Right lung (tissue), 10 donors: Measurements from ENCODE around the gene BRI3BP. TPM values are rescaled to one million over a fixed set of nuclear protein-coding genes. Genes with fewer than 3 reads are reported as not detected.
A peak's percentile ranks its signal among the peaks of the same experiment; 100 is the strongest.

Source experiments
- DNase-seq, 2 donors: peaks; one replicate each; pipeline ENCODE4 v3.0.0-alpha.2; 2013
- long read RNA-seq, 8 donors: transcript quantifications; one replicate each; lab custom pipeline, GENCODE V29; 2026
- polyA plus RNA-seq, 5 donors: library from polyadenylated mRNA; unstranded; fragments of 120-200 nt; gene quantifications; one replicate each; pipeline versions ENCODE4 v1.2.1 to v1.2.3, GENCODE V29; 2013; ENCODE audit warnings: inconsistent platforms in 1 of 5, low replicate concordance in 1 of 5; ENCODE audit not compliant: insufficient read length in 5 of 5, insufficient read depth in 1 of 5

Gene BRI3BP
- polyA plus RNA-seq, result 1 to 10 TPM; 5.2 to 7.0 (median 5.9) TPM
- long read RNA-seq, donor 1, full-length matches to known transcripts, result 4 of 9 reads
- long read RNA-seq, donor 1, partial matches to known transcripts, result 5 of 9 reads
- long read RNA-seq, donor 1, other reads (novel, unspliced or antisense), result 0 of 9 reads
- long read RNA-seq, donor 2, full-length matches to known transcripts, result 3 of 3 reads
- long read RNA-seq, donor 2, partial matches to known transcripts, result 0 of 3 reads
- long read RNA-seq, donor 2, other reads (novel, unspliced or antisense), result 0 of 3 reads
- long read RNA-seq, donor 3, full-length matches to known transcripts, result 1 of 1 reads
- long read RNA-seq, donor 3, partial matches to known transcripts, result 0 of 1 reads
- long read RNA-seq, donor 3, other reads (novel, unspliced or antisense), result 0 of 1 reads
- long read RNA-seq, donor 4, full-length matches to known transcripts, result 1 of 1 reads
- long read RNA-seq, donor 4, partial matches to known transcripts, result 0 of 1 reads
- long read RNA-seq, donor 4, other reads (novel, unspliced or antisense), result 0 of 1 reads
- long read RNA-seq, donor 5, result 0 reads
- long read RNA-seq, donor 6, full-length matches to known transcripts, result 3 of 10 reads
- long read RNA-seq, donor 6, partial matches to known transcripts, result 7 of 10 reads
- long read RNA-seq, donor 6, other reads (novel, unspliced or antisense), result 0 of 10 reads
- long read RNA-seq, donor 7, full-length matches to known transcripts, result 5 of 5 reads
- long read RNA-seq, donor 7, partial matches to known transcripts, result 0 of 5 reads
- long read RNA-seq, donor 7, other reads (novel, unspliced or antisense), result 0 of 5 reads
- long read RNA-seq, donor 8, result 0 reads

DNA sequence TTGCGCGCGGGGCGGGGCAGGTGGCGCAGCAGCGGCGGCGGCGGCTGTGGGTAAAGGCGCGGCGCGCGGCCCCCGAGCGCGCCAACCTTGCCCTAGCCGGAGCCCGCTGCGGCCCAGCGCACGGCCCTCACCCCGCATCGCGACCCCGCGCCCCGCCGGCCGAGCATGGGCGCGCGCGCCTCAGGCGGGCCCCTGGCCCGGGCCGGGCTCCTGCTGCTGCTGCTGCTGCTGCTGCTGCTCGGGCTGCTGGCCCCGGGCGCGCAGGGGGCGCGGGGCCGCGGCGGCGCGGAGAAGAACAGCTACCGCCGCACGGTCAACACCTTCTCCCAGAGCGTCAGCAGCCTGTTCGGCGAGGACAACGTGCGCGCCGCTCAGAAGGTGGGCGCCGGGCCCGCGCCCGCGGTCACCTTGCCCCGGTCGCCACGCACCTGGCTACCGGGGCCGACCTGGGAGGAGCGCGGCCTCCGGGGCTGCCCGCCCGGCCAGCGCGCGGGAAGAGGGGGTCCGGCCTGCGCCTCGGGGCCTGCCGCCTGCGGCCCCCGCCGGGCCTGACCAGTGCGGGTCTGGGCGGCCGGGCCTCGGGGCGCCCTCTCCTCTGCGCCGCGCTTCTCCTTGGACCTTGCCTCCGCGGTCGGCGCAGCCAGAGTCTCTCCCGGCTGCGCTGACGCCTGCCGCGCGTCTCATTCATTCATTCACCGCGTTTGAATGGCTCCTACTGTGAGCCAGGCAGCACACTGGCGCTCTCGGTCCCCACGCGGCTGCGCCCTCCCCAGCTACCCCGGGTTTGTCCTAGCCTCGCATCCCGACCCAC lies at the start of gene BRI3BP:
TSS of gene BRI3BP (plus strand) at position 20 of the 811 bp plus-strand sequence. CDS start at position 166, 146 bp downstream.
- peak in 1 of 2 donors; percentile 16 for DNase-seq

- no peak for DNase-seq
These were observed 47.0 kb upstream of the BRI3BP start for GRCh38 chr12:124946447-124946793.

GRCh38 chr12:124947013-124947412 lies 46.4 kb upstream of the BRI3BP start:
- no peak for DNase-seq

- DNase-seq, result no peak
These were observed 45.7 kb upstream of the BRI3BP start for GRCh38 chr12:124947561-124948398.

DNA sequence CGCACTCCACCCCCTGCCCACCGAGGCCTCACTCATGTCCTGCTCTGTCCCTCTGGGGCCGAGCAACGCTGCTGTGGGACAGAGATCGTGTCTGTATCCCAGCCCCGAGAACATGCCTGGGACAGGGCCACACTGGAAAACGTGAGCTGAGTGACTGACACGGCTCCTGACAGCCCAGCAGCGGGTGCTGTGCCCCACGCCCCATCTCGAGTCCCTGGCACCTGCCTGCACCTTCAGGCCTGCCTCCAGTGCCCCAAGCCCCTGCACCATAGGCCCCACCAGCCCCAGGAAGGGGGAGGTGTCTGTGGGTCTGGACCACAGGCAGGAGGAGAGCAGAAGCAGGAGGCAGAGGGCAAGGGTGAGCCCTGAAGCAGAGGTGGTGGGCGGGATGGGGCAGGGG lies 44.4 kb upstream of the BRI3BP start:
- DNase-seq, result no peak

- no peak for DNase-seq
These were observed 43.4 kb upstream of the BRI3BP start for GRCh38 chr12:124949779-124950728.

DNA sequence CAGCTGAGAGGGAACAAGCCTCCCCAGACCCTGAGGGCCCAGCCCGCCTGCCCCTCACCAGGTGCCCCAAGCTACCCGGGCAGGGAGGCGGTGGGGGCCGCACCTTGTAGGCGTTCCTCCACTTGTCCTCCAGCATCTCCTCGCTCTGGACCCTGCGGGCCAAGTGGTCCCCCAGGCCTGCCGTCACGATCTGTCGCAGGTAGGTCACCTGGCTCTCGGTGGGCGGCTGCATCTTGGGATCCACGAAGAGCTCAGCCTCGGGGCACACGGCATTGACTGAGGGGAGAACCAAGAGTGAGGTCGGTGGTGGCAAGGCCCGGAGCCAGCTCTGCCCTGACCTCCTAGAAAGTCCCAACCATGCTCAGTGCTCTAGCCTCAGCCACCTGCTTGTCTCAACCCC lies 41.1 kb upstream of the BRI3BP start:
- no peak for DNase-seq

GRCh38 chr12:124952801-124953200 lies 40.6 kb upstream of the BRI3BP start:
- no peak for DNase-seq

DNA sequence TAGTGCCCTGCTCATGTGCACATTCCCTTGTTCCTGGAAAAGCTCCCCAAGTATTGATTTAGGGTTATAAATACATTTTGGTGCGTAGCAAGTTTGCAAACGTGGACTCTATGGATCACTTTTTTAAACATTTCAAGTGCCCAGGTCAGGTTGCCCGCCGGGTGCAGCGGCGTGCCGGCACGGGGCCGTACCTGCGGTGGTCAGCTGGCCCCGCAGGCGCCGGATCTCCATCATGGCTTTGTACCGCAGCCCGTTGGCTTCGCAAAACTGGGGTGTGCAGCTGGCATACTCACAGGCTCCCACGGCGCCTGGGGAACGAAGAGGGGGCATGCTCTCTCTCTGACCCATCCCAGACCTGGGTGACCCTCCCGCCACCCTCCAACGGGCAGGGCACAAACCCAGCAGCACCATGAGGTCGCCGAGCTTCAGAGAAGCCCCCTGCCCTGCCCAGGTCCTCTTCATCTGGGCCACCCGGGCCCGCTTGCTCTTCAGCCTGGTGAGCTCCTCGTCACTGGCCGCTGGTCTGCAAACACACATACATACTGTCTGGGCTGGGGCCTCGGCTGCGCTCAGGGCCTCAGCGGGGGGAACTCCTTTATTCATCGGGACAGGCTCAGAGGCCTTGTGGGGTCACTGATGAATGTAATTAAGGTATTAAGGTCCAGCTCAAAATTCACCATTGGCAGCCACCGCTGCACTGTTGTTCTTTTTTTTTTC lies 39.6 kb upstream of the BRI3BP start:
- no peak for DNase-seq

DNA sequence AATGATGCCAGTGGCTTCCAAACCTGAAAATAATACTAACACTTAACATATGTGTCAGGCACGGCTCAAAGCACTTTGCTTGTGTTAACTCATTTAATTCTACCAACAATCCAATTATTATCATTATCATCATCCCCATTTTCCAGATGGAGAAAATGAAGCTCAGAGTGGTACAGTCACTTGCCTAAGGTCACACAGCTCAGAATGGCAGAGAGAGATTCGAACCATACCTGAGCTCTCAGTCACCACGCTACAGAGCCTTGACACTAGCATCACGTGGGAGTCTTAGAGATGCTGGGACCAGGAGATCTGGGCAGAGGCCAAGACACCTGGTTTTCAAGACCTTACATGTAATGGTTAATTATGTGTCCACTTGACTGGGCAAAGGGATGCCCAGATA lies 38.7 kb upstream of the BRI3BP start:
- no peak for DNase-seq

DNA sequence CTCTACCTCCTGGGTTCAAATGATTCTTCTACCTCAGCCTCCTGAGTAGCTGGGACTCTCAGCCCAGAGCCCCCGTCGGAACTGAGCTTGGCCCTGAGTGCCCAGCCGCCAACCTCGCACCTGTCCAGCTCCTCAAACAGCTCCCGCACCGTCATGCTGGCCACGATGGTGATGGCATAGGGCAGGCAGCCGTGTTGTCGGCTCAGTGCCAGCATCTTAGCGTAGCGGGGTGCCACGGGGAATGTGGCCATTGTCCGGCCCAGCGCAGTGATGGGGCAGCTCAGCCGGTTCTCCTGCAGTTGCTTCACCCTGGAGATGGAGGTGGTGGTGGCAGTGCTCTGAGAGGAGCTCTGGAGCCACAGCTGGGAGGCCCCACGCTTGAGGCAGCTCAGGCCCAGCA lies 36.9 kb upstream of the BRI3BP start:
- DNase-seq, result no peak

- no peak for DNase-seq
These were observed 32.4 kb upstream of the BRI3BP start for GRCh38 chr12:124961055-124961454.

DNA sequence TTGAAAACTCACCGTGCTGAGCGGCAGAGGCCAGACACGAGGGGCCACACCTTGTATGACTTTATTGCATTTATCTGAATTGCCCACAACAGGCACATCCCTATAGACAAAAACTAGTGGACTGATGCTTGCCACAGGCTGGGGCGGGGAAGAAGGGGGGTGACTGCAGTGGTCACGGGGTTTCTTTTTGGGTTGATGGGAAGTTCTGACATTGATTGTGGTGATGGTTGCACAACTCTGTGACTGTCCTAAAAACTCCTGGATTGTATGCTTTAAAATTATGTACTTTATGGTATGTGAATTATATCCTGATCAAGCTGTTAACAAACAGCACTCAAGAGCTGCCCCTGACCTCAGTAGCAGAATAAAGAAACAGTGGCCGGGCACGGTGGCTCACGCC lies 30.2 kb upstream of the BRI3BP start:
- DNase-seq, result no peak

DNA sequence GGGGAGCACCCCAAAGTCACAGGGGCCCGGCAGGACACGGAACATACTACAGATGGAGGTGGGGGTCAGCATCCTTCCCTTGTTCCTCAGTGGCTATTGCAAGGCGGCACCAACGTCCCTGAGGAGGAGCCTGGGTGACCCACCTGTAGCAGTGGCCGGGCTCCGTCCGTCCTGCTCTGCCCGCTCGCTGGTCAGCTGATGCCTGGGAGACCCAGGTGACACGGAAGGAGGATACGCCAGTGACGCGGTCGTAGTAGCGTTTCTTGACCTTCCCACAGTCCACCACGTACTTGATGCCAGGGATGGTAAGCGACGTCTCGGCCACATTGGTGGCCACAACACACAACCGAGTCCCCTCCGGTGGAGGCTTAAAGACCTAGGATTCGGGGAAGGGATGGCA lies 29.2 kb upstream of the BRI3BP start:
- no peak for DNase-seq

DNA sequence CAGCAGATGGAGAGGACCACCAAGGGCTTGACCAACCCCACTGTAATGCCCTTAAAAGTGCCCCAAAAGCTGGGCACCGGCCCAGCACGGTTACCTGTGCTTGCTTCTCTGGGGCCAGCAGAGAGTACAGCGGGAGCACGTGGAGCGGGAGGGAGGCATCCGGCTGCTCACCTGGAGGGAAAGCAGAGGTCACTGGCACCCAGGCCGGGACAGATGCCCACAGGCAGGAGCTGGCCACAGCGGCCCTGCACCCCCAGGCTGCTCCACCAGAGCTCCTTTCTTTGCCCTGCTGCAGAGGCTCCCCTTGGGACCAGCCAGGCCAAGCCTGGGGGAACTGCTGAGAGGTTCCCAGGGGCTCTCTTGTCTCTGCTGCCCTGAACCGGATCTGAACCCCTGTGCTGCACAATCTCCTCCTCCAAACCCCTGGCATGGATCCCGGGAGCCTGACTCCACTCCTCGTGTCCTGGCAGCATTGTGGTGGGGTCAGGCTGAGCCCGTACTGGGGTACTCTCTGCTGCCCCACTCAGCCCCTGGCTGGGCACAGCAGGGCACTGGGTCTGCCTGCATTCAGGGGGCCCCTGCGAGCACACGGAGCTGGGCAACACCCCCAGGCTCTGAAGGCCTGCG lies 28.5 kb upstream of the BRI3BP start:
- DNase-seq, result no peak

DNA sequence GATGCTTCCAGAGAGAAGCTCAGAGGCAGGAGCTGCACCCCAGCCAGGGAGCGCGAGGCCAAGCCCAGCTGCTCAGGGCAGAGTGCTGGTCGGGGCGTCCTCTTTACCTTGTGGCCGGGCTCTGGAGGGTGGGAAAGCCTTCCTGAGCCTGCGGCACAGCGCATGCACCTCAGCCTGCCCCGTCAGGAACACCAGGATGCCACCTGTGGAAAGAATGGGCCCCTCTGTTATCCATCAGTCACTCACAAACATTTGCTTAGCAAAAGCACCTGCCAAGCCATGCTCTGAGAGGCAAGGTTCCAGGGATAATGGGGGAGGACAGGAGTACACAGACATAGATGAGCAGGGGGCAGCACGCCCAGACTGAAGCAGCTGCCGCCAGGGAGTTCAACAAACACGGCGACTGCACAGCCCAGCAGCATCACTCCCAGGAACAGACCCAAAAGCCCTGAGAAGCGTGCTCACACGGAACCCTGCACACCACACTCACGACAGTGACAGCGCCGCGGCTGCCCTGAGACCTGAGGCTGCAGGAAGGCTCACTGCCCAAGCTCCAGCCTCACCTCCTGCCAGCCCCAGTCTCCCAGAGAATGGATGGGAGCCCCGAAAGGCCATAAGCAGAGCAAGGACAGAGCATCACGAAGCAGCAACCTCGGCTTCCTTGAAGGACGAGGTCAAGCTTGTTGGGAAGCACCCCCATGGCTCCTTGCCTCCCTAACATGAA lies 26.3 kb upstream of the BRI3BP start:
- no peak for DNase-seq

DNA sequence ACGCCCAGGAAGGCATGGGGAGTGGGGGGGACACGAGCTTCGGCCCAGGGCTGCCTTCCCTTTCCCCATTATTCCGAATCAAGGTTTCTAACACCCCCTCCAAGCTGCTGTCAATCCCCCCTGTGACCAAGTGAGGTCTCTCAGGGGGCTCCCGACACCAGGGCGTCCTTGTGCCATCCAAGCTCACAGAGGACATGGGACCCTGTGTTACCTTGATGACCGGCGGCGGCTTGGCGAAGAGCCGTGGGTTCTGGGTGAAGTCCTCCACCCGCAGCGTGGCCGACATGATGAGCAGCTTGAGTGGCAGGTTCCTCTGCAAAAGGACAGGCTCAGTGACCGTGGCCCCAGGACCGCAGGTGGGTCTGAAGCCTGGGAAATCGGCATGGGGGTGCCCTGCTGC lies 24.8 kb upstream of the BRI3BP start:
- DNase-seq, result no peak
